K562 (cell line): Measurements from ENCODE around the gene ZNF441. TPM values are rescaled to one million over a fixed set of nuclear protein-coding genes. Genes with fewer than 3 reads are reported as not detected.

Source experiments
- ARID1B ChIP-seq: fragments of 450-650 bp; IDR thresholded peaks from 2 replicates; pipeline ENCODE4 v1.6.1; 2016; ENCODE audit warnings: antibody characterized with exemption, mild to moderate bottlenecking, inconsistent platforms
- CCNT2 ChIP-seq: IDR thresholded peaks from 2 replicates; pipeline ENCODE4 v1.6.1; 2011; ENCODE audit warnings: borderline replicate concordance, low read depth, mild to moderate bottlenecking, moderate library complexity, mixed read lengths, low read length; ENCODE audit not compliant: insufficient read length; ENCODE audit errors: extremely low read depth
- CEBPG ChIP-seq, 3 experiments: fragments of 200-800 bp in 1 of 3; sonication (Bioruptor generic) in 1 of 3; sonication (generic) in 1 of 3; formaldehyde crosslinking in 1 of 3; IDR thresholded peaks in 2 of 3; conservative IDR thresholded peaks in 1 of 3; 2 replicates each; pipeline versions ENCODE4 v1.6.1 to v1.8.0; 2016 to 2022; ENCODE audit warnings: missing compliant biosample characterization in 2 of 3, missing genetic modification characterization in 2 of 3, mild to moderate bottlenecking in 1 of 3, missing genetic modification reagents in 1 of 3
- E2F3 ChIP-seq: fragments of 250-450 bp; sonication (Bioruptor Pico); IDR thresholded peaks from 2 replicates; pipeline ENCODE4 v1.4.0; 2020; ENCODE audit warnings: mild to moderate bottlenecking
- E2F4 ChIP-seq: sonication (generic); formaldehyde crosslinking; IDR thresholded peaks from 2 replicates; pipeline ENCODE4 v1.8.0; 2022; ENCODE audit warnings: mild to moderate bottlenecking, low read depth, missing genetic modification reagents
- EZH2 ChIP-seq: IDR thresholded peaks from 2 replicates; pipeline ENCODE4 v1.6.1; 2012; ENCODE audit warnings: low read depth, mild to moderate bottlenecking, inconsistent platforms, low read length, borderline replicate concordance
- FOS ChIP-seq: IDR thresholded peaks from 3 replicates; pipeline ENCODE4 v1.6.1; 2011; ENCODE audit not compliant: insufficient read length; ENCODE audit errors: extremely low read depth
- FOXK1 ChIP-seq: sonication (generic); formaldehyde crosslinking; IDR thresholded peaks from 2 replicates; pipeline ENCODE4 v1.8.0; 2022; ENCODE audit warnings: missing genetic modification reagents, mild to moderate bottlenecking, borderline replicate concordance
- FUS ChIP-seq: fragments of 200-400 bp; formaldehyde crosslinking; optimal IDR thresholded peaks from 2 replicates; pipeline ENCODE3; 2017; ENCODE audit warnings: low read depth, low read length
- GABPB2 ChIP-seq: fragments of 250-450 bp; sonication (Bioruptor Pico); conservative IDR thresholded peaks from 2 replicates; pipeline ENCODE4 v1.5.1; 2021; ENCODE audit warnings: mild to moderate bottlenecking
- ID3 ChIP-seq, 2 experiments: fragments of 250-450 bp in 1 of 2; fragments of 450-650 bp in 1 of 2; sonication (Bioruptor Pico) in 1 of 2; IDR thresholded peaks; 2 replicates each; pipeline versions ENCODE4 v1.6.1 to v1.8.0; 2016 to 2021; ENCODE audit warnings: mild to moderate bottlenecking in 2 of 2, moderate library complexity in 2 of 2, missing compliant biosample characterization in 1 of 2, missing genetic modification characterization in 1 of 2
- MCM2 ChIP-seq: fragments of 450-650 bp; IDR thresholded peaks from 2 replicates; pipeline ENCODE4 v1.6.1; 2017; ENCODE audit warnings: low read depth, mild to moderate bottlenecking
- MECOM ChIP-seq: fragments of 250-450 bp; sonication (Bioruptor Pico); IDR thresholded peaks from 2 replicates; pipeline ENCODE4 v1.8.0; 2022; ENCODE audit warnings: inconsistent platforms
- MEF2A ChIP-seq: IDR thresholded peaks from 2 replicates; pipeline ENCODE4 v1.6.1; 2011; ENCODE audit warnings: low read depth, mild to moderate bottlenecking, low read length, moderate library complexity; ENCODE audit not compliant: control insufficient read depth
- MNT ChIP-seq, 2 experiments: fragments of 450-650 bp; conservative IDR thresholded peaks; 2 replicates each; pipeline ENCODE4 v1.6.1; 2017; ENCODE audit warnings: mild to moderate bottlenecking in 2 of 2, moderate library complexity in 2 of 2
- PYGO2 ChIP-seq: fragments of 450-650 bp; IDR thresholded peaks from 2 replicates; pipeline ENCODE4 v1.6.1; 2016; ENCODE audit warnings: mild to moderate bottlenecking, missing genetic modification characterization, moderate library complexity, missing compliant biosample characterization
- RAD51 ChIP-seq: fragments of 450-650 bp; IDR thresholded peaks from 2 replicates; pipeline ENCODE4 v1.7.1; 2016; ENCODE audit warnings: low read depth, mild to moderate bottlenecking, borderline replicate concordance
- RUNX1 ChIP-seq: sonication (generic); IDR thresholded peaks from 2 replicates; pipeline ENCODE4 v1.6.1; 2016; ENCODE audit warnings: antibody characterized with exemption, low read depth
- SIN3A ChIP-seq, 2 experiments: fragments of 150-350 bp in 1 of 2; IDR thresholded peaks; 2 replicates each; pipeline ENCODE4 v1.6.1; 2011 to 2016; ENCODE audit warnings: borderline replicate concordance in 2 of 2, low read depth in 2 of 2, low read length in 2 of 2, mild to moderate bottlenecking in 2 of 2, moderate library complexity in 2 of 2; ENCODE audit not compliant: control insufficient read depth in 1 of 2
- TAF1 ChIP-seq: IDR thresholded peaks from 2 replicates; pipeline ENCODE4 v1.6.1; 2011; ENCODE audit warnings: mild to moderate bottlenecking, low read length, moderate library complexity; ENCODE audit not compliant: insufficient read depth, control insufficient read depth, severe bottlenecking; ENCODE audit errors: extremely low read depth
- TBP ChIP-seq: optimal IDR thresholded peaks from 2 replicates; pipeline ENCODE3; 2011; ENCODE audit warnings: low read depth, low read length, improper control_type of control experiment
- ZC3H4 ChIP-seq: sonication (generic); formaldehyde crosslinking; IDR thresholded peaks from 2 replicates; pipeline ENCODE4 v1.9.0; 2021; ENCODE audit warnings: missing genetic modification reagents, borderline replicate concordance
- ZNF124 ChIP-seq: sonication (generic); formaldehyde crosslinking; IDR thresholded peaks from 2 replicates; pipeline ENCODE4 v1.8.1; 2022; ENCODE audit warnings: missing genetic modification reagents
- polyA plus RNA-seq, 8 experiments: library from polyadenylated mRNA; depleted of rRNA in 4 of 8; stranded (reverse) in 5 of 8; unstranded in 3 of 8; fragments of >200 nt; fragmentation: Nextera tagmentation in 2 of 8; fragmentation: Illumina TruSeq in 1 of 8; extraction: Ambion mirVana in 2 of 8; extraction: Trizol in 1 of 8; gene quantifications; 2 replicates each; pipeline versions ENCODE4 v1.2.1 to v1.2.3, GENCODE V29; 2011 to 2014; ENCODE audit warnings: inconsistent platforms in 1 of 8, missing spikeins in 1 of 8
- total RNA-seq, 7 experiments: library from RNA; depleted of rRNA in 6 of 7; stranded (reverse); fragments of >200 nt in 6 of 7; fragmentation: Illumina TruSeq in 2 of 7; extraction: Trizol in 2 of 7; gene quantifications; 2 replicates each; pipeline versions ENCODE4 v1.2.1 to v1.2.3, GENCODE V29; 2011 to 2021; ENCODE audit warnings: low replicate concordance in 1 of 7

Gene ZNF441
- total and polyA plus RNA-seq, 9 of the 15 experiments (the other 6 are each of a cell fraction or from before 2014, with no cell fraction given) = 1.9 to 14.0 (median 7.8) TPM

- TF ChIP-seq FOS = peak; percentile 83
- no peak for TF ChIP-seq MCM2
- no peak for TF ChIP-seq MEF2A
- TF ChIP-seq TAF1 = peak; percentile 62
- peak; percentile 77 for TF ChIP-seq TBP
- TF ChIP-seq E2F3 (CRISPR knock-in tag) = no peak; the same call in 1 of the 2 replicates
- no peak for TF ChIP-seq ID3 (CRISPR knock-in tag; IDR thresholded peaks at IDR 0.05)
- TF ChIP-seq ID3 (tag; IDR thresholded peaks at IDR 0.05) = no peak
- no peak for TF ChIP-seq MECOM (CRISPR knock-in tag)
- no peak for TF ChIP-seq CEBPG (CRISPR knock-in tag; IDR thresholded peaks at IDR 0.05)
- no peak for TF ChIP-seq CEBPG (tag; conservative IDR thresholded peaks at IDR 0.05 in 1 of 2, IDR thresholded peaks at IDR 0.05 in 1 of 2)
- no peak for TF ChIP-seq RAD51
- TF ChIP-seq EZH2 = no peak
- 0 out of 2 replicates have a peak, but pooled peaks have one; percentile 6 for TF ChIP-seq PYGO2 (tag)
- TF ChIP-seq CCNT2 = peak; percentile 1
- 0 out of 2 replicates have a peak, but pooled peaks have one; percentile 25 for TF ChIP-seq ZC3H4
- TF ChIP-seq RUNX1 = 0 out of 2 replicates have a peak, but pooled peaks have one; percentile 52
- TF ChIP-seq ARID1B = no peak
- peak; percentile 89 for TF ChIP-seq E2F4
- no peak for TF ChIP-seq GABPB2 (CRISPR knock-in tag)
- TF ChIP-seq MNT (conservative IDR thresholded peaks at IDR 0.05) = peak in 1 of 2 experiments; percentile 62; a peak in 2 of 4 replicates
- 0 out of 4 replicates have a peak, but pooled peaks of 1 of the 2 experiments have one; percentile 14 for TF ChIP-seq SIN3A (IDR thresholded peaks at IDR 0.05; ENCODE audit: borderline replicate concordance in 2 of 2, control insufficient read depth in 1 of 2, low read depth in 2 of 2, low read length in 2 of 2)
- TF ChIP-seq FOXK1 (CRISPR knock-in tag) = 0 out of 2 replicates have a peak, but pooled peaks have one; percentile 75
- TF ChIP-seq FUS = no peak
- no peak for TF ChIP-seq ZNF124 (CRISPR knock-in tag)
Observed at GRCh38 chr19:11738746-11739620, 27.8 kb upstream of the ZNF441 start, which contains the start of gene ZNF823 (continued).
